Muscle of back (tissue), 11 donors: ENCODE measurements around the gene RBFOX2. TPM values are rescaled to one million over a fixed set of nuclear protein-coding genes. Genes with fewer than 3 reads are reported as not detected.

Experiments
- DNase-seq, 3 donors: peaks; one replicate each; pipeline versions ENCODE4 v3.0.0 to v3.0.0-alpha.2; 2013
- polyA plus RNA-seq, 10 donors: library from polyadenylated mRNA; unstranded; fragments of 120-200 nt; gene quantifications; one replicate each; pipeline ENCODE4 v1.2.1, GENCODE V29; 2013; ENCODE audit not compliant: insufficient read length in 10 of 10

The RBFOX2 gene
- polyA plus RNA-seq, 10 donors: 159 to 231 (median 186) TPM

DNA sequence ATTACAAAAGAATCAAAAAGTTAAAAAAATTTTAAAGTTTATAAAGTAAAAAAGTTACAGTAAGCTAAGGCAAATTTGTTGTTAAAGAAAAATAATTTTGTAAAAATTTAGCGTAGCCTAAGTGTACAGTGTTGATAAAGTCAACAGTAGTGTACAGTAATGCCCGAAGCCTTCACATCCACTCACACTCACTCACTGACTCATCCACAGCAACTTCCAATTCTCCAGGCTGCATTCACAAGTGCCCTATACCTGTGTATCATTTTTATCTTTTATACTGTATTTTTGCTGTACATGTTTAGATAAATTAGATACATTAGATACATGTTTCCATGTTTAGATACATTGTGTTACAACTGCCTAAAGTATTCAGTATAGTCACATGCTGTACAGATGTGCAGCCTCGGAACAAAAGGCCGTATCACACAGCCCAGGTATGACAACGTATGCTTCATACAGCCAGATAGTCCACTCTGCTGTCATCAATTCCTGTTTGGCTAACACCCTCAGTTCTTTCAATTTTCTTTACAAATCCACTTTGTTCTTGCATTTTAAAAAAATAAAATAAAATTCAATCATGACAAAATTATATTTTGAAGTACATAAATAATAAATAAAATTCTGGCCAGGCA lies 80.7 kb downstream of the RBFOX2 start:
- no peak for DNase-seq

GRCh38 chr22:35944458-35944857 lies 84.2 kb downstream of the RBFOX2 start:
- no peak for DNase-seq

DNA sequence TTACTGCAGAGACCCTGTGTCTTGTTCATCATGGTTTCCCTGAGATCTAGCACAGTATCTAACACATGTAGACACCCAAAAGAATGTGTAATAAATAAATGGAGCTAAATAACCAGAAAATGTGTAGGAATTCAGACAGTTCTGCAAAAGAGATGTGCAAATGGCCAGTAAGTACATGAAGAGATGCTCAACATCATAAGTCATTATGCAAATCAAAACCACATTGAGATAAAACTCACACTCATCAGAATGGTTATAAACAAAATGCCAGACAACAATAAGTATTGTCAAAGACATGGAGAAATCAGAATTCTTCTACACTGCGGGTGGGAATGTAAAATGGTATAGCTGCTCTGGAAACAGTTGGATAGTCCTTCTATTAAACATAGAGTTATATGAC lies 88.5 kb downstream of the RBFOX2 start:
- DNase-seq: no peak

GRCh38 chr22:35938226-35938625 lies 90.4 kb downstream of the RBFOX2 start:
- peak in 2 of 3 donors; percentile 22 to 39 for DNase-seq

- peak; percentile 67 to 86 (median 73) for DNase-seq
Measured at GRCh38 chr22:35930933-35931332, 97.7 kb downstream of the RBFOX2 start.

DNA sequence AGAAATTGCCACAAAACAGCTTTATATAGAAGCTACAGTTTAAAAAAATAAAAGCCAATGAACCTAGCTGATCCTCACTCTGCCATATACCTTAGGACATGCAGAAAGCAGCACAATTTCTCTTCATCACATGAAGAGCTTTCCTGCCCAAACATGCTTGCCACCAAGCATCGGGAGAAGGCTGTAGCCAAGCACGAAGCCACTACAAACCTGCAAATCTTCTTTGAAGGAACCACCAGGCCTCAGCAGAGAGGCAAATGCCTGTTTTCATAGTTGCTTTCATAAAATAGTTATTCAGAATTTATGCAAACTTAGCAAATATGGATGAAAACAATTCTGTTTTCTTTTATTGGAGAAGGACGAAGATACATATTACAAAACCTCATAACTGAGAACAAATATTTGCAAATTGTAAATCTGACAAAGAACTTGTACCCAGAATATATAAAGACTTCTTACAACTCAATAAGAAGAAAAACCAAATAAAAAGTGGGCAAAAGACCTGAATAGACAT lies 100.3 kb downstream of the RBFOX2 start:
- no peak for DNase-seq

GRCh38 chr22:35923026-35923425 lies 105.6 kb downstream of the RBFOX2 start:
- DNase-seq: no peak

- peak; percentile 81 to 88 (median 86) for DNase-seq
Measured at GRCh38 chr22:35921777-35922176, 106.8 kb downstream of the RBFOX2 start.

- DNase-seq: peak in 2 of 3 donors; percentile 23 to 48
Measured at GRCh38 chr22:35921044-35921443, 107.6 kb downstream of the RBFOX2 start.

GRCh38 chr22:35919002-35919542 lies 109.6 kb downstream of the RBFOX2 start:
- DNase-seq: no peak

- DNase-seq: no peak
Measured at GRCh38 chr22:35918456-35918855, 110.2 kb downstream of the RBFOX2 start.

- DNase-seq: no peak
Measured at GRCh38 chr22:35917651-35918050, 111.0 kb downstream of the RBFOX2 start.

GRCh38 chr22:35915477-35916013 lies 113.1 kb downstream of the RBFOX2 start:
- peak in 1 of 3 donors; percentile 29 for DNase-seq

GRCh38 chr22:35914665-35915476 lies 113.8 kb downstream of the RBFOX2 start:
- DNase-seq: peak; percentile 90 to 94 (median 93)

- no peak for DNase-seq
Measured at GRCh38 chr22:35914357-35914664, 114.3 kb downstream of the RBFOX2 start.

- peak in 1 of 3 donors; percentile 25 for DNase-seq
Measured at GRCh38 chr22:35913925-35914324, 114.7 kb downstream of the RBFOX2 start.

GRCh38 chr22:35912658-35913057 lies 116.0 kb downstream of the RBFOX2 start:
- DNase-seq: no peak

DNA sequence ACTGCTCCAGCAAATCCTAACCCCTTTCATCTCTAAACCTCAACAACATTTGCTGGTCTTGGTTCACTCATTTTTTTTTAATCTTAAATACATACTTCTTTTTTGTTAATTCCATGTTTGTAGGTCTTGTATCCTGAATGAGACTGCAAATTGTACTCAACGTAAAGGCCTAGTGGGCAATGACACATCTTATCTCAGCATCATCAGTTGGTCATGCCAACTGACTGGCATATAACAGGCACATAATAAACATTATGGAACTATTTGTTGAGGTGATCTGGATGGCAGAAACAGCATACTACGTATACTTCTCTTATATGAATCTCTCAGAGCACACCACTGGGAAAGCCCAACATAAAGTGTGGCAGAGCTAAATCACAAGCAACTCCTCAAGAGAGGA lies 116.7 kb downstream of the RBFOX2 start:
- no peak for DNase-seq

GRCh38 chr22:35910926-35911325 lies 117.7 kb downstream of the RBFOX2 start:
- no peak for DNase-seq

DNA sequence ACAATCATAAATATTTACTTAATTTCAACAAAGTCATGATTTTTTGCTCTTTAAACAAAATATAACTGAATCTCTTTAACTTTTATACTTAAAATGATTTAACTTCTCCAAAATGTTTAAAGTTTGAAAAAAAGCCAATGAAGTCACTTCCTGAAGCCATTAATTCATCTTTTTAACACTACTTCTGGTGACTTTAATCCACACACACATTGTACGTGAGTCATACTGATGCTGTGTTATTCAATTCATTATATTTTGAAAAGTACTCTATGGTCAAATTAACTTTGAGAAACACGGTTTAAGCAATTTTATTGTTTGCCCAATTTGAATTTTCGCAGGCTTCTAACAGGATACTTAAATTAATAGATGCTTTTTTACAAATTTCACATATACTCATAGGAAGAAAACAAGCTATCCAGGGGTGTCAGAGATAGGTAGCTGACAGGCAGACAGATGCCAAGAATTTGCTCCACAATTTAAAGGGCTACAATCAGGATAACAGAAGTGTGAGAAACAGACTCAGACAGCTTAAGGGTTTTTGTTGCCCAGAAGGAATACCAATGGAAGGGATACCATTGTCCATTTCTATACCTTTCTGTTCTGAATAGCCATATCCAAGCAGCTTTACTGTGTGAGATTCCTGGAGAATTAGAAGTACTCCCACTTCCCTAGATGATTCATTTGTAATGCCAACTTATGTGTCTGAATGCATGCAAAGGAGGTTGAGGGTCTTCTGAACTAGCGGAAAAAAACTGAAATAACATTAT lies 118.4 kb downstream of the RBFOX2 start:
- no peak for DNase-seq

GRCh38 chr22:35905894-35906293 lies 122.7 kb downstream of the RBFOX2 start:
- no peak for DNase-seq

GRCh38 chr22:35904752-35905151 lies 123.9 kb downstream of the RBFOX2 start:
- DNase-seq: no peak
